ENCODE measurements around the gene MTRFR. TPM values are rescaled to one million over a fixed set of nuclear protein-coding genes. Genes with fewer than 3 reads are reported as not detected.

Gene MTRFR
- total and polyA plus RNA-seq, 4 donors, result 5.7 to 15.2 (median 11.1) TPM

GRCh38 chr12:123273166-123273565 is 39.9 kb downstream of the MTRFR start (continued):
- TF ChIP-seq ZBTB33 (IDR thresholded peaks at IDR 0.05) (no peak), HNF4A (conservative IDR thresholded peaks at IDR 0.05) (no peak), HNF4G (IDR thresholded peaks at IDR 0.05) (no peak)

GRCh38 chr12:123278101-123278627 is 44.9 kb downstream of the MTRFR start:
- WGBS, result 73% methylated on average over 2 of the region's 2 CpGs
- TF ChIP-seq FOXA2 (IDR thresholded peaks at IDR 0.05) (no peak), GABPA (IDR thresholded peaks at IDR 0.05 in 1 of 2, conservative IDR thresholded peaks at IDR 0.05 in 1 of 2) (no peak), REST (IDR thresholded peaks at IDR 0.05) (no peak), YY1 (IDR thresholded peaks at IDR 0.05) (peak; percentile 23), RAD21 (IDR thresholded peaks at IDR 0.05) (no peak), ATF3 (IDR thresholded peaks at IDR 0.05) (no peak), SP1 (IDR thresholded peaks at IDR 0.05) (no peak)
- H3K9me3 ChIP-seq (ENCODE audit: control insufficient read depth in 4 of 4, low read length in 3 of 4), result no peaks in the 10 kb centered on the region
- H3K27me3 ChIP-seq (ENCODE audit: control insufficient read depth in 4 of 4, insufficient read depth in 4 of 4, low read length in 3 of 4), result no peaks in the 10 kb centered on the region
- no peaks in the 10 kb centered on the region for H3K4me1 ChIP-seq (ENCODE audit: control insufficient read depth in 4 of 4, insufficient read depth in 4 of 4, low read length in 3 of 4)
- no peak overlapping the region for H3K4me3 ChIP-seq (ENCODE audit: low read depth in 1 of 3, low read length in 3 of 3)
- DNase-seq (ENCODE audit: low spot score), result no peak
- no peak overlapping the region for H3K9ac ChIP-seq (ENCODE audit: low read depth in 1 of 2, low read length in 2 of 2)
- no peak overlapping the region for H3K27ac ChIP-seq (ENCODE audit: low read depth in 1 of 2, low read length in 2 of 2)
- no peaks in the 10 kb centered on the region for H3K36me3 ChIP-seq (ENCODE audit: control insufficient read depth in 4 of 4, insufficient read depth in 3 of 4, low read depth in 1 of 4, low read length in 3 of 4)

GRCh38 chr12:123280971-123281370 is 47.7 kb downstream of the MTRFR start:
- H3K9me3 ChIP-seq (ENCODE audit: control insufficient read depth in 4 of 4, low read length in 3 of 4), result no peaks in the 10 kb centered on the region
- H3K27me3 ChIP-seq (ENCODE audit: control insufficient read depth in 4 of 4, insufficient read depth in 4 of 4, low read length in 3 of 4), result no peaks in the 10 kb centered on the region
- no peaks in the 10 kb centered on the region for H3K4me1 ChIP-seq (ENCODE audit: control insufficient read depth in 4 of 4, insufficient read depth in 4 of 4, low read length in 3 of 4)
- no peak for DNase-seq (ENCODE audit: low spot score)
- H3K27ac ChIP-seq (ENCODE audit: low read depth in 1 of 2, low read length in 2 of 2), result no peak overlapping the region
- H3K9ac ChIP-seq (ENCODE audit: low read depth in 1 of 2, low read length in 2 of 2), result no peak overlapping the region
- no peaks in the 10 kb centered on the region for H3K36me3 ChIP-seq (ENCODE audit: control insufficient read depth in 4 of 4, insufficient read depth in 3 of 4, low read depth in 1 of 4, low read length in 3 of 4)
- no peak overlapping the region for H3K4me3 ChIP-seq (ENCODE audit: low read depth in 1 of 3, low read length in 3 of 3)
- 88% methylated on average over 2 of the region's 2 CpGs for WGBS
- no peak for TF ChIP-seq NR2F2 (IDR thresholded peaks at IDR 0.05)
- TF ChIP-seq GABPA (IDR thresholded peaks at IDR 0.05 in 1 of 2, conservative IDR thresholded peaks at IDR 0.05 in 1 of 2), result no peak
- no peak for TF ChIP-seq REST (IDR thresholded peaks at IDR 0.05)
- TF ChIP-seq ZBTB33 (IDR thresholded peaks at IDR 0.05), result no peak
- no peak for TF ChIP-seq RXRA (IDR thresholded peaks at IDR 0.05)
- no peak for TF ChIP-seq TAF1 (conservative IDR thresholded peaks at IDR 0.05)
- TF ChIP-seq SP1 (IDR thresholded peaks at IDR 0.05), result no peak
- TF ChIP-seq YY1 (IDR thresholded peaks at IDR 0.05), result no peak
- no peak for TF ChIP-seq CTCF (IDR thresholded peaks at IDR 0.05; ENCODE audit: low read depth, low read length, missing input control)
- no peak for TF ChIP-seq HNF4A (conservative IDR thresholded peaks at IDR 0.05)
- no peak for TF ChIP-seq ATF3 (IDR thresholded peaks at IDR 0.05)
- TF ChIP-seq HNF4G (IDR thresholded peaks at IDR 0.05), result no peak
- no peak for TF ChIP-seq MAX (IDR thresholded peaks at IDR 0.05)
